ENCODE data around the gene SH3BGRL3. TPM values are rescaled to one million over a fixed set of nuclear protein-coding genes. Genes with fewer than 3 reads are reported as not detected.
A peak's percentile ranks its signal among the peaks of the same experiment; 100 is the strongest.

Gene SH3BGRL3
- total and polyA plus RNA-seq, 2 of the 13 experiments (the other 11 are each of a cell fraction or from before 2014, with no cell fraction given) = 11.4 to 12.2 TPM

GRCh38 chr1:26306290-26307229, 26.7 kb downstream of the SH3BGRL3 start, which contains the start of gene UBXN11 (continued):
- TF ChIP-seq PRDM15 (CRISPR knock-in tag; IDR thresholded peaks at IDR 0.05) (no peak), SOX6 (IDR thresholded peaks at IDR 0.05) (no peak), SOX6 (CRISPR knock-in tag; IDR thresholded peaks at IDR 0.05) (peak; percentile 34; the same call in 1 of the 2 replicates), ZNF512B (CRISPR knock-in tag; IDR thresholded peaks at IDR 0.05; ENCODE audit: borderline replicate concordance) (no peak), MTF2 (CRISPR knock-in tag; IDR thresholded peaks at IDR 0.05; ENCODE audit: borderline replicate concordance) (no peak), ZNF331 (CRISPR knock-in tag; IDR thresholded peaks at IDR 0.05) (peak; percentile 11; the same call in 1 of the 2 replicates), HIC2 (CRISPR knock-in tag; IDR thresholded peaks at IDR 0.05; ENCODE audit: low read depth) (no peak), FOSL1 (CRISPR knock-in tag; IDR thresholded peaks at IDR 0.05; ENCODE audit: borderline replicate concordance) (no peak), ZNF616 (CRISPR knock-in tag; IDR thresholded peaks at IDR 0.05; ENCODE audit: low read depth) (no peak), STAT6 (CRISPR knock-in tag; IDR thresholded peaks at IDR 0.05; ENCODE audit: borderline replicate concordance) (no peak), ZNF337 (CRISPR knock-in tag; IDR thresholded peaks at IDR 0.05; ENCODE audit: borderline replicate concordance, low read depth) (no peak), ZNF34 (CRISPR knock-in tag; IDR thresholded peaks at IDR 0.05; ENCODE audit: borderline replicate concordance) (0 out of 2 replicates have a peak, but pooled peaks have one; percentile 38), SNAPC5 (CRISPR knock-in tag; IDR thresholded peaks at IDR 0.05; ENCODE audit: borderline replicate concordance) (no peak), FLYWCH1 (CRISPR knock-in tag; IDR thresholded peaks at IDR 0.05) (no peak), ZNF747 (CRISPR knock-in tag; IDR thresholded peaks at IDR 0.05; ENCODE audit: borderline replicate concordance) (no peak), NFE2L2 (IDR thresholded peaks at IDR 0.05; ENCODE audit: low read length) (no peak)
